Osteoblast (primary cell): ENCODE results near the gene FCER2. TPM values are rescaled to one million over a fixed set of nuclear protein-coding genes. Genes with fewer than 3 reads are reported as not detected.

Experiments used
- DNase-seq: peaks from one replicate; pipeline ENCODE4 v3.0.0; 2011; ENCODE audit warnings: low spot score, mixed read lengths; ENCODE audit not compliant: insufficient read length; ENCODE audit errors: missing footprints
- H2AFZ ChIP-seq: 2 replicates; pipeline ENCODE4 v1.6.0; 2011; ENCODE audit warnings: mild to moderate bottlenecking, low read length
- H3K27ac ChIP-seq: 2 replicates; pipeline ENCODE4 v1.5.1; 2011; ENCODE audit warnings: mild to moderate bottlenecking, low read depth, low read length, moderate library complexity
- H3K27me3 ChIP-seq: 2 replicates; pipeline ENCODE4 v1.6.0; 2012; ENCODE audit warnings: mild to moderate bottlenecking, control low read depth, inconsistent platforms, low read length, moderate library complexity; ENCODE audit not compliant: insufficient read depth
- H3K36me3 ChIP-seq: 2 replicates; pipeline ENCODE4 v1.5.1; 2011; ENCODE audit warnings: mild to moderate bottlenecking, low read length, control low read depth, moderate library complexity; ENCODE audit not compliant: insufficient read depth
- H3K4me1 ChIP-seq: 2 replicates; pipeline ENCODE4 v1.5.1; 2011; ENCODE audit warnings: mild to moderate bottlenecking, low read length, control low read depth, moderate library complexity; ENCODE audit not compliant: insufficient read depth
- H3K4me2 ChIP-seq: 2 replicates; pipeline ENCODE4 v1.6.0; 2011; ENCODE audit warnings: mild to moderate bottlenecking, low read length; ENCODE audit not compliant: insufficient read depth
- H3K4me3 ChIP-seq: fragments of 200-600 bp; sonication (generic); 3 replicates; pipeline ENCODE4 v1.5.1; 2012; ENCODE audit warnings: mild to moderate bottlenecking, low read length, inconsistent platforms; ENCODE audit not compliant: insufficient read depth
- H3K79me2 ChIP-seq: 2 replicates; pipeline ENCODE4 v1.6.0; 2012; ENCODE audit warnings: mild to moderate bottlenecking, low read length, control low read depth, inconsistent platforms; ENCODE audit not compliant: insufficient read depth
- H3K9me3 ChIP-seq: 2 replicates; pipeline ENCODE4 v1.5.1; 2011; ENCODE audit warnings: low read depth, low read length, control low read depth
- H4K20me1 ChIP-seq: 2 replicates; pipeline ENCODE4 v1.6.0; 2012; ENCODE audit warnings: mild to moderate bottlenecking, low read length, control low read depth; ENCODE audit not compliant: insufficient read depth
- CTCF ChIP-seq: IDR thresholded peaks from 2 replicates; pipeline ENCODE4 v1.5.1; 2011; ENCODE audit warnings: mild to moderate bottlenecking, low read depth, low read length, moderate library complexity; ENCODE audit errors: extremely low read depth
- total RNA-seq: library from RNA; depleted of rRNA; stranded (reverse); fragments of >200 nt; gene quantifications from 2 replicates; pipeline ENCODE4 v1.2.3, GENCODE V29; 2012

The FCER2 gene
- total RNA-seq, 1 donor: not detected

GRCh38 chr19:7638802-7639465 is 63.0 kb downstream of the FCER2 start:
- peak; percentile 75 for DNase-seq
- Histone ChIP-seq H4K20me1 (no peaks in the 10 kb centered on the region), H3K9me3 (no peaks in the 10 kb centered on the region)

More at GRCh38 chr19:7638802-7639465, 63.0 kb downstream of the FCER2 start:
- Histone ChIP-seq H3K36me3 (no peaks in the 10 kb centered on the region), H3K4me3 (no peak overlapping the region), H3K79me2 (no peaks in the 10 kb centered on the region), H3K4me1 (no peaks in the 10 kb centered on the region), H3K4me2 (no peak overlapping the region), H2AFZ (no peak overlapping the region), H3K27me3 (peaks cover 9% of the 10 kb centered on the region), H3K27ac (no peak overlapping the region)
- no peak for TF ChIP-seq CTCF

Other genes starting within 250 kb of the FCER2 start
- 2.9 and 4.1 TPM in 2 replicates for gene PEX11G, start 213.1 kb downstream of the FCER2 start, total RNA-seq
- gene ZNF358, start 186.0 kb downstream of the FCER2 start, total RNA-seq: 25.0 and 26.1 TPM in 2 replicates
- 16.6 and 21.2 TPM in 2 replicates for gene MCOLN1, start 179.5 kb downstream of the FCER2 start, total RNA-seq
- gene PNPLA6, start 166.4 kb downstream of the FCER2 start, total RNA-seq: 75.1 and 83.6 TPM in 2 replicates
- not detected in 2 replicates for gene CAMSAP3, start 106.3 kb downstream of the FCER2 start, total RNA-seq
- gene XAB2, start 72.6 kb downstream of the FCER2 start, total RNA-seq: 35.9 and 40.5 TPM in 2 replicates
- 9.0 and 9.4 TPM in 2 replicates for gene PET100, start 72.3 kb downstream of the FCER2 start, total RNA-seq
- gene PCP2, start 68.4 kb downstream of the FCER2 start, total RNA-seq: not detected in 2 replicates
- 1.2 and 3.3 TPM in 2 replicates for gene STXBP2, start 65.0 kb downstream of the FCER2 start, total RNA-seq
- gene RETN, start 33.1 kb downstream of the FCER2 start, total RNA-seq: not detected in 2 replicates
- gene MCEMP1, start 25.0 kb downstream of the FCER2 start, total RNA-seq: not detected in 2 replicates
- gene TRAPPC5, start 21.3 kb downstream of the FCER2 start, total RNA-seq: 23.3 and 26.4 TPM in 2 replicates
- not detected in 2 replicates for gene CLEC4G, start 30.0 kb upstream of the FCER2 start, total RNA-seq
- gene CD209, start 45.4 kb upstream of the FCER2 start, total RNA-seq: not detected in 2 replicates
- gene CLEC4M, start 61.1 kb upstream of the FCER2 start, total RNA-seq: not detected in 2 replicates
- gene EVI5L, start 128.1 kb upstream of the FCER2 start, total RNA-seq: 24.8 and 26.1 TPM in 2 replicates
- gene PRR36, start 172.3 kb upstream of the FCER2 start, total RNA-seq: under 0.01 TPM in 1 of 2 replicates, not detected in the other
- 10.5 and 17.4 TPM in 2 replicates for gene LRRC8E, start 186.4 kb upstream of the FCER2 start, total RNA-seq
- 12.4 and 14.8 TPM in 2 replicates for gene MAP2K7, start 201.7 kb upstream of the FCER2 start, total RNA-seq
- gene TGFBR3L, start 212.7 kb upstream of the FCER2 start, total RNA-seq: under 0.01 TPM in 1 of 2 replicates, not detected in the other
- 16.8 and 18.5 TPM in 2 replicates for gene SNAPC2, start 218.2 kb upstream of the FCER2 start, total RNA-seq
- 1.5 and 2.5 TPM in 2 replicates for gene CTXN1, start 224.0 kb upstream of the FCER2 start, total RNA-seq
- gene TIMM44, start 241.5 kb upstream of the FCER2 start, total RNA-seq: 52.5 and 55.4 TPM in 2 replicates